HG03097 (cell line): ENCODE results near the gene KCTD18.
A peak's percentile ranks its signal among the peaks of the same experiment; 100 is the strongest.

ENCODE experiments used
- ATAC-seq: cut with Tn5 transposase; IDR thresholded peaks from one replicate; pipeline ENCODE4 v1.9.1; 2021; ENCODE audit not compliant: unreplicated experiment, low FRiP score

The KCTD18 gene

DNA sequence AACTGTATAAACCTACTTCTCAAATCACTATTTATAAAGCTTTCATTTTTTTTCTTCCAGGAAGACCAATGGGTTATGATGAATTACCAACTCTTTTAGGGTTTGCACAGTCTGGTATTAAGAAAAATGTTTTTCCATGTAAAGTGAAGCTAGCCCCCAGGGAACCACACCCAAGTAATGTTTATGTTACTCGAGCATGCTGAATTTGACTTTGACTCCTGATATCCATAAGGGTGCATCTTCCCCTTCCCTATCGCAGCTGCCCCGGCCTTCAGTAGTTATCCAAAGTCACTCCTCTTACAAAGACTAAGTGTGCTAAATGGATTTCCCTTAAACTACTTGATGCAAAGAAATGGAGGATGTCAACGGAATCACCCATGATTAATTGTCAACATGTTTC, 21.7 kb downstream of the KCTD18 start:
- no peak for ATAC-seq

DNA sequence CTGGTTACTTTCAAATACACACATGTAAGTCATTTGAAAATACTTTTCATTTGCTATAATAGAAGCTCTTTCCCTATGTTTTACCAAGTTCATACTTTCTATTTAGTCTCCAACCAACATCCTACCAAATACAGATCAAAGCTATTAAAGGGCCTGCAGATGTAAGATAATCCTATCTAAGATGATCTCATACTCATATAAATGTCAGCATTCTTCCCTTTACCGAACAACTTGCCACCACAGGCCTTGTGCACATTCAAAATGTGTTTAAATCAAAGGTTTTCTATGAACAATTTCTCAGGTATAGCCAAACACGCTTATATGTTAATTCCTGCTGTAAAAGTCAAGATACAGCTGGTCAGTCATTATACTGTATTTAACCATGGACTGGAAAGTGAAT, 23.3 kb downstream of the KCTD18 start:
- ATAC-seq = no peak

DNA sequence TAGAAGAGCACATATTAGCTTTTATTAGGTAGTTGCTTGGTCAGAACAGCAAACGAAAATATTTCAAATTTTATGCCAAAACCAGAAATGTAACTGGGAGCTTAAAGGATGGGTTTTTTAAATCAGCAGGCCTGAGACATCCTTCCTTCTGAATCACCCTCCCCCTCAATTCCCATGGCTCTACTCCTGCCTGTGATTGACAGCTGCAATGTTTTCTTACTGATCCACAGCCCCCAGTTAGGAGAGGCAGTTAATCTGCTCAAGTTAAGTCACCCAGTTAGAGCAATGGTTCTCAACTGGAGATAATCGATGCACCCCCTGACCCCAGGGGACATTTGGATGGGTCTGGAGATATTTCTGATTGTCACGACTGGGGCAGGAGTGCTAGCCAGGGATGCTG, 24.9 kb downstream of the KCTD18 start:
- no peak for ATAC-seq

DNA sequence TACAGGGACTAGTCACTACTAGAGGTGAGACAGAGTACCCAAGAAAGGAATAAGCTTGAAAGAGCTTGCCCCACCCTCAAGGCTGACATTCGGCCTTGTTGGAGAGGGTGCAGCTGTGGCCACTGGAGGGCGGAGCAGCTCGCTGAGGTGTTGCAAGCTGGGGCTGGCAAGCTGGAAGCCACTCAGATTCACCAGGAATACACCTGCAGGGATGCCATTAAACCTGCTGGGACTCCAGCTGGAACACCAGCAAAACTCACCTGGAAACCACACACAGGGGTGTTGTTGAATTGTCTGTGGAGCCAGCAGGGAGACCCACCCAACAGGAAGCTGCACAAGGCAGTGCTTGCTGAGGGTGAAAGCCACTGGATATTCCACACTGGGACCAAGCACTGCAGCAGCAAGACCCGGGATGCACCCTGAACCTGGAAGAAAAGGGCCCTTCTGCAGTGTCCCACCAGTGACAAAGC, 26.1 kb downstream of the KCTD18 start:
- no peak for ATAC-seq

DNA sequence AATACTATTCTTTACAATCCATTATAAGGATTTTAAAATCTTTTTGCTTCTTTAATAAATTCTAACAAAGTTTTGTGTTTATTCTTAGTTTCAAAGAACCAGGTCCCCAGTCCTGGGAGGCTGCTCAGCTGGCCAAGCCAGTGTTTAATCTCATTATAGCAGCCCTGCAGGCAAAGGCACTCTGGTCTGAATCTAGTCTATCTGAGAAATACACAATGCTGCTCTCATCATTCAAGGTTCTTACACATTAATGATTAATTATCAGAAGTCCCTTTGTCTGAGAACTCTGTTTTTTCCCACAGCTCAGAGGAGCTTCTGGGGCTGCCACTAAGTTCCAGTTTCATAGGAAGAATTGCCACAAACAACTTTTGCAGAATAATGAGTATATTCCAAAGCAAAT, 27.7 kb downstream of the KCTD18 start:
- peak; percentile 51 for ATAC-seq

- ATAC-seq = no peak
Measured at GRCh38 chr2:200479692-200480265, 30.1 kb downstream of the KCTD18 start.

DNA sequence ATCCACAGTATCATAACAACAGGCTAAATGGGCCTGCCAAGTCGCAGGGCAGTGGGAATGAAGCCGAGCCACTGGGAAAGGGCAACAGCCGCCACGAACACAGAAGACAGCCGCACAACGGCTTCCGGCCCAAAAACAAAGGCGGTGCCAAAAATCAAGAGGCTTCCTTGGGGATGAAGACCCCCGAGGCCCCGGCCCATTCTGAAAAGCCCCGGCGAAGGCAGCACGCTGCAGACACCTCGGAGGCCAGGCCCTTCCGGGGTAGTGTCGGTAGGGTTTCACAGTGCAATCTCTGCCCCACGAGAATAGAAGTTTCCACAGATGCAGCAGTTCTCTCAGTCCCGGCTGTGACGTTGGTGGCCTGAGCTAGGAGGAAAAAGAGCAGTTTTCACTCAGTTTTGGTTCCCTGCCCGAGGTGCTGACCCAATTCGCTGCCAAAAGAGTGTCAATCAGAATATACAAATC, 32.2 kb downstream of the KCTD18 start:
- no peak for ATAC-seq

DNA sequence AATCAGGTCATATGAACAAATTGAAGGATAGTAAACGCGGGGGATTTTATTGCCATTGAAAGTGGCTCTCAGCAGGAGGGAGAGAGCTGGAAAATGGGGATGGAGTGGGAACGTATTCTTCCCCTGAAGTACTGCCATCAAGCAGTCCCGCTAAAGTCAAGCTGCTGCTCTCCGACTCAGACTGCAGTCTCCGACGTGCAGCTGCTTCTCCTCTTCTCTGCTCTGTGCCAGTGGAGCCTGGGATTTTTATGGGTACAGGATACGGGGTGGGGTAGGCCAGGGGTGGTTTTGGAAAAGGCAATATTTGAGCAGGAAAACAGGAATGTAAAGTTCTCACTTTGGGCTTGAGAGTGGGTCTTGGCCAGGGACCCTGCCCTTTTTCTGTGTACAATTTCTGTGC, 33.0 kb downstream of the KCTD18 start:
- ATAC-seq = no peak

DNA sequence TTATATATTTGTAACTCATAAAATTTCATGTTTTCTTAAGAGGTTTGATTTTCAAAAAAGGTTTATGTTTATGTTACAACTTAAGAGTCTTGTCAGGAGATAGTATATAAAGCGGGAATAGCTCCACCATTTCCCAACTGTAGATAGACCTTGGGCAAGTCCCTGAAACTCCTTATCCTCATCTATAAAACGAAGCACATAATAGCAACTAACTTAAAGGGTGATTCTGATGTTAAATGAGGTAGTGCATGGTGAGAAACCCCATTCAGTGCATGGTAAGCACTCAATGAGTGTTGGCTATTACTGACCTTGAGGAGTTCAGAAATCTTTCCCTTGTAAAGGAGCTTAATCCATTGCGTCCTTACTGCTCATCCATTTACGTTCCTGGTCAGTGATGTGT, 34.1 kb downstream of the KCTD18 start:
- ATAC-seq = no peak

GRCh38 chr2:200472853-200473464, 36.9 kb downstream of the KCTD18 start:
- no peak for ATAC-seq

GRCh38 chr2:200471928-200472645, 37.8 kb downstream of the KCTD18 start:
- peak; percentile 5 for ATAC-seq

GRCh38 chr2:200471324-200471848, 38.5 kb downstream of the KCTD18 start:
- peak; percentile 81 for ATAC-seq

DNA sequence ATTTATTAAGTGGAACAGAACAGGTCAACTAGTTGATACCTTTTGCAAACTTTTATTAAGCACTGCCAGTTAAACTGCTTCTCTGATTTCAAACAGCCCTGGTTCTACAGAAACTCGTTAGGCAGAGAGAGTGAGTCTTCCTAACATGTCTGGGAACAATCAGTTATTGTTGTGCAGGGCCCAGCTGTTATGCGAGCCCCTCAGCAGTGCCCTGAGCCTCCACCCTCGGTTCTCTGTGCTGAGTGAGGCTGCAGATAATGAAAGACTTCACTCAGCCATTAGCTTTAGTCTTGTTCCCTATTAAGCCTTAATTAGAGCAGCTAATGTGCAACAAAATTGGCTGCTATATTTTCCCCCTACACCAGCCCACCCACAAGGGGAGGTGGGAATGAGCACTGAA, 39.6 kb downstream of the KCTD18 start:
- no peak for ATAC-seq

DNA sequence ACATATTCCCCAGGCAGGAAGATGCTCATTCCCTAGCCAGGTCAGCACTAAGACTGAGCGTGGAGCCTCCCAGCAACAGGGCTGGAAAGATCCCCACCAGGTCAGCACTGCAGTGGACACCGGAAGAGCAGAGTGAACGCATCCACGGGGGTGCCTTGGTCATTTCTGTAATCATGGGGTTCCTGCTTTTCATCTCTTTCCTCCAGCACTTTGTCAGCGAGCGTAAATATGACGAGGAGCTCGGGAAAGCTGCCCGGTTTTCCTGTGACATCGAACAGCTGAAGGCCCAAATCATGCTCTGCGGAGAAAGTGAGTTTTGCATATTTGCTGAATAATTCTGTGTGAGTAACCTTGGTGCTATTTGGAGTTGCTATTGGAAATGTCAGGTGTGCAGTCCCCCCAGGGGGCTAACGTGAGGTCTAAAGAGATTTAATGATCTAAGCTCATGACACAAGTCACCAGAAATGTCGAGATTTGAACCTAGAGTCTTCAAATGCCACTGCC, 40.1 kb downstream of the KCTD18 start:
- ATAC-seq = no peak

DNA sequence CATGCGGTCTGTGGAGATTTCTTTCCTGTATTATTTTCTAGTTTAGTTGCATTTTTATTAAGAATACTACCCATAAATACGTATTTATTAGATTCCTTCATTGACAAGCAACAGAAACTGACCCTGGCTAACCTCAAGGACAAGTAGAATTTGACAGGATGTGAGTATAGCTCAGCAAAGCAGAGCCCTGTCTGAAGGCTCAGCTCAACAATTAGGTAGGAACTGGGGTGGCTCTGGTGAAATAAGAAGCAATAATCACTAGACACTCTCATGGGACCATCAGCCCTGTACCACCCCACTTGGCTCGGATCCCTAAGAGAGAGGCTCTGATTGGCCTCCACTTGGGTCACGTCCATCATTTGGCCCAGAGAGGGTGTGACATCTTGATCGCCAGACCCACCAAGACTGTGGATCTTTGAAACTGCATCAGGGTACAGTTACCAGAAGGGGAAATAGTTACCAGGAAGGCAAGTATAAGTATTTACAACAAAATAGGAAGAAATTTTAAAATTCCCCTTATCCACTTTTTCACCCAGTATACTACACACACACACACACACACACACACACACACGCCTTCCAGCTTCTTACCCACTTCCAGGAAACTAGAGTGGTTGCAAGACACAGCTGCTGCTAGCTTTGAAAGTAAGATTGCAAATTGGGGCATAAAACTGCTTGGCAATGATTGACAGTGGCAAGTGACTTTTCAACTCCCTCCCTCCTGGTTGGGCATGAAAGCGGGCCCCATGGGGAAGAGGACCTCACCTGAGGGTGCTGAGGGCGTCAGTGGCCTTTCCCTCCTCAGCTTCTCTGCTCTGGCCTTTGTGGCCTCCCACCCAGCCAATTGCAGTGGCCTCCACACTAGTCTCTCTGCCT, 41.8 kb downstream of the KCTD18 start:
- ATAC-seq = no peak

GRCh38 chr2:200466425-200467418, 43.1 kb downstream of the KCTD18 start:
- ATAC-seq = no peak

DNA sequence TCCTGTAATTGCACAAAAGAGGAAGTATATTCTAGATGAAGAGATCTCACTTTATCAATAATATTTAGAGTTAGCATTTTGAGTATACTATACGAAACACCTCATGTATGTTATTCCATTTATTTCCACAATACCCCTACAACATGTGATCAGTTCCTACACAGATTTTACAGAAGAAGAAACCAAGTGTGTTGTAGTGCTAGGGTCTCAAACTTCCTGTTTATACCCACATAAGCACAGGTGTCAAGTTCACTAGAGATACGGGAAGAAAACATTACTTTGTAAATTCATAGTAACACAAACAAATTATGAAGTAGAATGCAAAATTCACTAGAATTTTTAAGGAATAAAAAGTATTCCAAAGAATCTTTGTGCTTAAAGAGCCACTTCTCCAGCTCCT, 46.4 kb downstream of the KCTD18 start:
- ATAC-seq = no peak

DNA sequence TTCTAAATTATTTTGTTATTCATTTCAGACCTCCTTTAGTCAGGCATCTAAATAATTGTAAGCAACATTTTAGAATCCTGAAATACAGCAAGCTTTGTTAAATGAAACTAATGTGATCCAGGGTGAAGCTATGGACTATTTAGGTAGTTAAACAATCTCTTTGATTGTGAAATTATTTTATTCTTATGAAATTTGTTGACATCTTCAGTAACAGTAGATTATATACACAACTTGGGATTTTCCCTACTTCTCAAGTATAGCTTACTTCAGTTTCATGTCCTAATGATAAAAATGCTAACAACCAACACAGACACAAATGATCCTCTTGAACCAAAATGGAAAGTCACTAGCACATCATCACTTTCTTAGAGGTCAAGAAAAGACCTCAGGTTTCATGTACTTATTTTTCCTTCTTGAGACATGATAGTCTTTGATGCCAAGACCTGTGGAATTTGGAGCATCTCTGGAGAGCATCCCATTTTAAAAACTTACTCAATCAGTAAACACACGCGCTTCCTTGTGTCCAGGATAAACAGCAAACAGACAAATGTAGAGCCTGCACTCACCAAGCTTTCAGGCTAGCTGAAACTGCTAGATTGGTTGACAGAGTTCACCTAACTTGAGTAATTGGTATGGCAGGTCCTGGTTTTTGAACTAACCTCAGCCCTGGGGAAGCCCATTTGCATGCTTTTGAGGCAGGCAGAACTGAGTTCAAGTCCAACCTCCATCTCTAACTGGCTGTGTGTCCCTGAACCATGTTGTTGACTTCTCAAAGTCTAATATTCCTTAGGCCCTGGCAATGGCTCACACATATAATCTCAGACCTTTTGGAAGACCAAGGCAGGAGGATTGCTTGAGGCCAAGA, 47.8 kb downstream of the KCTD18 start:
- ATAC-seq = no peak
